Testis (tissue), 2 donors: ENCODE data around the gene NEDD9.

Experiments
- CTCF ChIP-seq, 3 experiments: fragments of 450-650 bp in 2 of 3; fragments of 200-600 bp in 1 of 3; sonication (generic) in 1 of 3; IDR thresholded peaks; one replicate each; pipeline ENCODE4 v1.5.1; 2016 to 2019; ENCODE audit warnings: antibody characterized with exemption in 3 of 3, mild to moderate bottlenecking in 2 of 3, moderate library complexity in 1 of 3
- POLR2A ChIP-seq: fragments of 450-650 bp; IDR thresholded peaks from one replicate; pipeline ENCODE4 v1.6.1; 2017; ENCODE audit warnings: antibody characterized with exemption, mild to moderate bottlenecking, moderate library complexity

- TF ChIP-seq CTCF (IDR thresholded peaks at IDR 0.05) (no peak), POLR2A (no peak)
These were observed 86.2 kb downstream of the NEDD9 start for GRCh38 chr6:11146117-11146826.
